CD4-positive, alpha-beta T cell treated with Interleukin-15 for 1 hour (primary cell): Measurements from ENCODE around the gene STRN.
"Not testable (repeated sequence)": the region's sequence is repeated elsewhere in the genome, so short reads cannot be mapped to it uniquely, and the experiment has no call there.

Experiments
- DNase-seq: peaks from one replicate; pipeline ENCODE4 v3.0.0-alpha.2; 2020

The STRN gene

GRCh38 chr2:36960773-36961172, 5.6 kb downstream of the STRN start:
- DNase-seq, result no peak

GRCh38 chr2:36960005-36960675, 6.2 kb downstream of the STRN start:
- DNase-seq, result no peak

- no peak for DNase-seq
These were observed 11.2 kb downstream of the STRN start for GRCh38 chr2:36954977-36955607.

- DNase-seq, result no peak
These were observed 13.6 kb downstream of the STRN start for GRCh38 chr2:36952748-36953197.

GRCh38 chr2:36951574-36951973, 14.8 kb downstream of the STRN start:
- no peak for DNase-seq

GRCh38 chr2:36951027-36951518, 15.3 kb downstream of the STRN start:
- DNase-seq, result no peak

GRCh38 chr2:36949845-36950244, 16.5 kb downstream of the STRN start:
- no peak for DNase-seq

- DNase-seq, result not testable (repeated sequence)
These were observed 21.1 kb downstream of the STRN start for GRCh38 chr2:36945240-36945639.

GRCh38 chr2:36941867-36942266, 24.5 kb downstream of the STRN start:
- no peak for DNase-seq

- DNase-seq, result not testable (repeated sequence)
These were observed 29.8 kb downstream of the STRN start for GRCh38 chr2:36936526-36936925.

- not testable (repeated sequence) for DNase-seq
These were observed 34.6 kb downstream of the STRN start for GRCh38 chr2:36931688-36932087.

GRCh38 chr2:36930787-36931410, 35.4 kb downstream of the STRN start:
- not testable (repeated sequence) for DNase-seq

- DNase-seq, result not testable (repeated sequence)
These were observed 39.9 kb downstream of the STRN start for GRCh38 chr2:36926175-36927132.

- not testable (repeated sequence) for DNase-seq
These were observed 43.7 kb downstream of the STRN start for GRCh38 chr2:36922629-36923028.

GRCh38 chr2:36921984-36922383, 44.4 kb downstream of the STRN start:
- DNase-seq, result no peak

GRCh38 chr2:36919041-36919837, 47.1 kb downstream of the STRN start:
- no peak for DNase-seq

GRCh38 chr2:36918307-36918706, 48.0 kb downstream of the STRN start:
- no peak for DNase-seq

GRCh38 chr2:36915627-36916026, 50.7 kb downstream of the STRN start:
- no peak for DNase-seq

GRCh38 chr2:36912695-36913094, 53.6 kb downstream of the STRN start:
- DNase-seq, result no peak

- no peak for DNase-seq
These were observed 55.3 kb downstream of the STRN start for GRCh38 chr2:36911012-36911411.

- DNase-seq, result no peak
These were observed 60.1 kb downstream of the STRN start for GRCh38 chr2:36906277-36906676.

GRCh38 chr2:36904636-36905035, 61.7 kb downstream of the STRN start:
- DNase-seq, result no peak
